Fibroblast of villous mesenchyme (primary cell): ENCODE data around the gene RFPL1. TPM values are rescaled to one million over a fixed set of nuclear protein-coding genes. Genes with fewer than 3 reads are reported as not detected.

Experiments
- DNase-seq: peaks from one replicate; pipeline ENCODE4 v3.0.0-alpha.2; 2010; ENCODE audit warnings: low read depth
- H3K4me3 ChIP-seq: 2 replicates; pipeline ENCODE4 v1.5.1; 2011; ENCODE audit warnings: low read depth, mild to moderate bottlenecking, low read length
- total RNA-seq: library from RNA; depleted of rRNA; stranded (reverse); fragments of >200 nt; gene quantifications from 2 replicates; pipeline ENCODE4 v1.2.3, GENCODE V29; 2012
- TF ChIP-seq, protein P1 (sequence below): IDR thresholded peaks from 2 replicates; pipeline ENCODE4 v1.5.1; 2012; ENCODE audit warnings: low read depth, mild to moderate bottlenecking, low read length; ENCODE audit not compliant: insufficient read depth

RFPL1 gene
- total RNA-seq, 1 donor, result not detected

DNA sequence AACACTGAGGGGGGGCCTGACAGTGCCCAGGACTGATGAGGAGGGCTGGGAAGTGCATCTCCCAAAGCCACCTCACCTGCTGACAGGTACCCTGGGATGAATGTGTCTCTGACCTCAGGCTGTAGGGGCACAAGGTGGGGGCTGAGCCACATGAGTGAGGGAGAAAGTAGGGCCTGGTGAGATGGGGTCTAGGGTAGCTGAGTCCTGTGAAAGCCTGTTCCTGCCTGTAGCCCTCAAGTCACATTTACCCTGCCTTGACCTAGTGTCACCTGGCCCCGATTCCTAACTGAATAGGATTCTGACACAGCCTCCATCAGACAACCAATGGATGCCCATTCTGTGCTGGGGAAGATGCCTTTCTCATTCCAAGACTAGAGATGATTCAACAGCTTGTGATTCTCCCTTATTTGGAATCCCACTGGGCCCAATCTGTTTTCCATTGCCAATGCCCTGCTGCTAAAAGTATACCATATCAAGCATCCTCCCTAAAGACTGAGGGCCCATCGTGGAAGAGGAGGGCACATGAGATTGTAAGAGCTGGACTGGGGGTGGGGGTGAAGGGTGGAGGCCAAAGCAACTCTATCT lies 11.1 kb upstream of the RFPL1 start:
- DNase-seq, result no peak
- no peak overlapping the region for H3K4me3 ChIP-seq
- TF ChIP-seq, protein P1, sequence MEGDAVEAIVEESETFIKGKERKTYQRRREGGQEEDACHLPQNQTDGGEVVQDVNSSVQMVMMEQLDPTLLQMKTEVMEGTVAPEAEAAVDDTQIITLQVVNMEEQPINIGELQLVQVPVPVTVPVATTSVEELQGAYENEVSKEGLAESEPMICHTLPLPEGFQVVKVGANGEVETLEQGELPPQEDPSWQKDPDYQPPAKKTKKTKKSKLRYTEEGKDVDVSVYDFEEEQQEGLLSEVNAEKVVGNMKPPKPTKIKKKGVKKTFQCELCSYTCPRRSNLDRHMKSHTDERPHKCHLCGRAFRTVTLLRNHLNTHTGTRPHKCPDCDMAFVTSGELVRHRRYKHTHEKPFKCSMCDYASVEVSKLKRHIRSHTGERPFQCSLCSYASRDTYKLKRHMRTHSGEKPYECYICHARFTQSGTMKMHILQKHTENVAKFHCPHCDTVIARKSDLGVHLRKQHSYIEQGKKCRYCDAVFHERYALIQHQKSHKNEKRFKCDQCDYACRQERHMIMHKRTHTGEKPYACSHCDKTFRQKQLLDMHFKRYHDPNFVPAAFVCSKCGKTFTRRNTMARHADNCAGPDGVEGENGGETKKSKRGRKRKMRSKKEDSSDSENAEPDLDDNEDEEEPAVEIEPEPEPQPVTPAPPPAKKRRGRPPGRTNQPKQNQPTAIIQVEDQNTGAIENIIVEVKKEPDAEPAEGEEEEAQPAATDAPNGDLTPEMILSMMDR, result no peak

GRCh38 chr22:29431986-29432385 lies 6.4 kb upstream of the RFPL1 start:
- no peak overlapping the region for H3K4me3 ChIP-seq
- TF ChIP-seq, protein P1, result no peak
- no peak for DNase-seq

DNA sequence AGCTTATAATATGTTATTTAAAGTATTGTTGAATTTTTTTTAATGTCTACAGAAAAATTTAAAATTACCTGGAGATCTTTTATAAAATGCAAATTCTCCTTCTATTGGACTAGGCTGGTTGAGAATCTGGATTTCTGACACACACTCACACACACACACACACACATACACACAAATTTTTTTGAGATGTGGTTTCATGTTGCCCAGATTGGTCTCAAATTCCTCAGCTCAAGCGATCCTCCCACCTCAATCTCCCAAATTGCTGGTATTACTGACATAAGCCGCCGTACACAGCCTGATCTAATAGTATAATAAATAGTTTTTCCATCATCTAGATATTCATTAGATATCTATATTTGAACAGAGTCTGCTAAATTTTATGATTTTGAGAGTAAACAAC lies 4.5 kb upstream of the RFPL1 start:
- TF ChIP-seq, protein P1, result no peak

GRCh38 chr22:29434288-29434687 lies 4.1 kb upstream of the RFPL1 start:
- H3K4me3 ChIP-seq, result no peak overlapping the region
- TF ChIP-seq, protein P1, result no peak

More for the DNA sequence above, 4.5 kb upstream of the RFPL1 start:
- DNase-seq, result no peak
- no peak overlapping the region for H3K4me3 ChIP-seq

GRCh38 chr22:29435236-29436136 lies 2.9 kb upstream of the RFPL1 start:
- TF ChIP-seq, protein P1, result no peak
- DNase-seq, result no peak
- H3K4me3 ChIP-seq, result no peak overlapping the region

More at GRCh38 chr22:29434288-29434687, 4.1 kb upstream of the RFPL1 start:
- DNase-seq, result no peak

GRCh38 chr22:29442976-29443375 lies 4.6 kb downstream of the RFPL1 start:
- TF ChIP-seq, protein P1, result no peak
- no peak overlapping the region for H3K4me3 ChIP-seq
- DNase-seq, result no peak

DNA sequence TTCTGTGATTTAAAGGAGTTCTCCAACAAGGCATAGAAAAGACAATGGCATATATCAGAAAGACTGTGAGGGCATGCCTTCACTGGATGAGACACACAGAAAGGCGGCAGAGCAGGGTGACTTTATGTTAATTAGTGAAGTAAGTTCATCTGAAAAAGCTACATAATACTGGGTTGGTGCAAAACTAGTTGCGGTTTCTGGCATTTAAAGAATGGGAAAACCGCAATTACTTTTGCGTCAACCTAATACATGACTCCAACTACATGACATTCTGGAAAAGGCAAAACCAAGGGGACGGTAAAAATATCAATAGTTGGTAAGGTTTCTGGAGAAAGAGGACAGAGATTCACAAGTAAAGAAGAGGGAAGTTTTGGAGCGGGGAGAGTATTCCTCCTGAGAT lies 5.1 kb downstream of the RFPL1 start:
- TF ChIP-seq, protein P1, result no peak
- DNase-seq, result no peak
- no peak overlapping the region for H3K4me3 ChIP-seq
